Pancreas (tissue), 10 donors: ENCODE results near the gene SH3D19. TPM values are rescaled to one million over a fixed set of nuclear protein-coding genes. Genes with fewer than 3 reads are reported as not detected.
A peak's percentile ranks its signal among the peaks of the same experiment; 100 is the strongest.

Experiments
- ATAC-seq, 4 donors: fragments of 200-7000 bp; cut with Tn5 transposase; one replicate each; pipeline versions ENCODE4 v1.8.0 to v1.9.1; 2020; ENCODE audit warnings: mild to moderate bottlenecking in 4 of 4, moderate library complexity in 4 of 4
- DNase-seq, 6 donors: peaks; one replicate each; pipeline ENCODE4 v3.0.0-alpha.2; 2020
- FAIRE-seq: peaks from 2 replicates; lab custom pipeline; 2012; peaks lifted over from hg19 to GRCh38; lab: Jason Lieb, UNC
- H3K27ac ChIP-seq, 4 donors: fragments of 200-600 bp; sonication (generic); 1 replicate in 3 of 4; 2 replicates in 1 of 4; pipeline versions ENCODE4 v1.5.0 to v1.8.0; 2020
- H3K27me3 ChIP-seq, 4 donors: fragments of 200-600 bp; one replicate each; pipeline ENCODE4 v1.8.0; 2021
- H3K36me3 ChIP-seq, 3 donors: fragments of 200-600 bp; sonication (generic) in 1 of 3; one replicate each; pipeline versions ENCODE4 v1.5.0 to v1.8.0; 2020 to 2021
- H3K4me1 ChIP-seq, 3 donors: fragments of 200-600 bp; one replicate each; pipeline ENCODE4 v1.8.0; 2021
- H3K4me3 ChIP-seq, 4 donors: fragments of 200-600 bp; sonication (generic) in 2 of 4; one replicate each; pipeline versions ENCODE4 v1.5.0 to v1.8.0; 2020 to 2021
- H3K9me3 ChIP-seq, 4 donors: fragments of 200-600 bp; one replicate each; pipeline ENCODE4 v1.8.0; 2021
- WGBS, 2 donors: extraction: QIAGEN DNeasy Blood & Tissue Kit; methylation state at CpG; one replicate each; pipeline ENCODE4 v1.1.7; 2013; 5-methylcytosine and 5-hydroxymethylcytosine counted together
- intact Hi-C, 3 donors: fragments of 100-400 bp; cut with DNase I; formaldehyde crosslinking; loops; one replicate each; pipeline versions ENCODE4 v1.11.1 to v1.14.2; 2022
- polyA plus RNA-seq, 2 donors: library from polyadenylated mRNA; stranded (reverse); fragments of 200-250 nt; gene quantifications; one replicate each; pipeline ENCODE4 v1.2.3, GENCODE V29; 2013
- total RNA-seq, 6 donors: library from RNA; stranded (reverse); fragmentation: NEBNext Ultra II Directional in 4 of 6; extraction: Animal tissue kit (Norgen Biotek cat#: 25700) in 4 of 6; gene quantifications; one replicate each; pipeline versions ENCODE4 v1.2.1 to v1.2.4, GENCODE V29; 2021 to 2023
- TF ChIP-seq, protein P1 (sequence below), 4 donors: fragments of 200-600 bp; sonication (generic) in 3 of 4; IDR thresholded peaks; one replicate each; pipeline versions ENCODE4 v1.5.0 to v1.8.0; 2021; ENCODE audit warnings: antibody characterized with exemption in 4 of 4
- donor health status: healthy with polysubstance abuse.
- donor health status: DM: no; HTN: no; CAD: no; lungs with moderate emphysema.
- donor health status: DM: no; HTN: no; CAD: no.
- donor health status: control.
- donor health status: control.
- donor health status: Bipolar disorder and iron deficiency.
- donor health status: DM: yes; HTN: yes; CAD: no.
- donor health status: DM: no; HTN: no; CAD: no.
- donor health status: DM: no; HTN: no; CAD: no.
- donor health status: DM: yes; HTN: yes; CAD: no.

Gene SH3D19
- total and polyA plus RNA-seq, 8 donors: 11.9 to 34.5 (median 12.9) TPM

DNA sequence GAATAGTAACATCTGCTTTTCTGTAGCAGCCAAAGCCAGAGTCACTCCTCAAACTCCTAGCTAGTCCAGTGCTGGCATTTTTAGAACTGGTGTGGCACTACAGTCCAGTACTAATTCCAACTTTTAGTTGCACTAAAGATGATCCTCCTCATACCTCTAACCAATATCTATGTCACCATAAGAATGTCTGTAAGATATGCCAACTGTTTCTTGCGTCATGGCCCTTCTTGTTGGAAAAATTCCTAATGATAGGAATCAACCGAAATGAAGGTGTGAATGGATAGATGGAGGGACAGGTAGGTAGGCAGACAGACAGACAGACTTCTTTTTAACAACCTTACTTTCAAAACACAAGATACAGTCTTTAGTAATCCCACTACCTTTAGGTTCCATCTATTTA is 123.0 kb downstream of the SH3D19 start:
- Histone ChIP-seq H3K4me1 (peaks cover 0 to 9% (median 0%) of the 10 kb centered on the region in 3 donors), H3K27me3 (no peaks in the 10 kb centered on the region), H3K4me3 (no peak overlapping the region), H3K36me3 (no peaks in the 10 kb centered on the region), H3K9me3 (no peaks in the 10 kb centered on the region), H3K27ac (no peak overlapping the region)
- intact Hi-C loops: no loop called here
- no peak for DNase-seq
- WGBS, 2 donors: 90 to 97% methylated on average over 2 of the region's 2 CpGs
- FAIRE-seq: no peak
- ATAC-seq: no peak
- TF ChIP-seq, protein P1, sequence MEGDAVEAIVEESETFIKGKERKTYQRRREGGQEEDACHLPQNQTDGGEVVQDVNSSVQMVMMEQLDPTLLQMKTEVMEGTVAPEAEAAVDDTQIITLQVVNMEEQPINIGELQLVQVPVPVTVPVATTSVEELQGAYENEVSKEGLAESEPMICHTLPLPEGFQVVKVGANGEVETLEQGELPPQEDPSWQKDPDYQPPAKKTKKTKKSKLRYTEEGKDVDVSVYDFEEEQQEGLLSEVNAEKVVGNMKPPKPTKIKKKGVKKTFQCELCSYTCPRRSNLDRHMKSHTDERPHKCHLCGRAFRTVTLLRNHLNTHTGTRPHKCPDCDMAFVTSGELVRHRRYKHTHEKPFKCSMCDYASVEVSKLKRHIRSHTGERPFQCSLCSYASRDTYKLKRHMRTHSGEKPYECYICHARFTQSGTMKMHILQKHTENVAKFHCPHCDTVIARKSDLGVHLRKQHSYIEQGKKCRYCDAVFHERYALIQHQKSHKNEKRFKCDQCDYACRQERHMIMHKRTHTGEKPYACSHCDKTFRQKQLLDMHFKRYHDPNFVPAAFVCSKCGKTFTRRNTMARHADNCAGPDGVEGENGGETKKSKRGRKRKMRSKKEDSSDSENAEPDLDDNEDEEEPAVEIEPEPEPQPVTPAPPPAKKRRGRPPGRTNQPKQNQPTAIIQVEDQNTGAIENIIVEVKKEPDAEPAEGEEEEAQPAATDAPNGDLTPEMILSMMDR (IDR thresholded peaks at IDR 0.05): no peak

DNA sequence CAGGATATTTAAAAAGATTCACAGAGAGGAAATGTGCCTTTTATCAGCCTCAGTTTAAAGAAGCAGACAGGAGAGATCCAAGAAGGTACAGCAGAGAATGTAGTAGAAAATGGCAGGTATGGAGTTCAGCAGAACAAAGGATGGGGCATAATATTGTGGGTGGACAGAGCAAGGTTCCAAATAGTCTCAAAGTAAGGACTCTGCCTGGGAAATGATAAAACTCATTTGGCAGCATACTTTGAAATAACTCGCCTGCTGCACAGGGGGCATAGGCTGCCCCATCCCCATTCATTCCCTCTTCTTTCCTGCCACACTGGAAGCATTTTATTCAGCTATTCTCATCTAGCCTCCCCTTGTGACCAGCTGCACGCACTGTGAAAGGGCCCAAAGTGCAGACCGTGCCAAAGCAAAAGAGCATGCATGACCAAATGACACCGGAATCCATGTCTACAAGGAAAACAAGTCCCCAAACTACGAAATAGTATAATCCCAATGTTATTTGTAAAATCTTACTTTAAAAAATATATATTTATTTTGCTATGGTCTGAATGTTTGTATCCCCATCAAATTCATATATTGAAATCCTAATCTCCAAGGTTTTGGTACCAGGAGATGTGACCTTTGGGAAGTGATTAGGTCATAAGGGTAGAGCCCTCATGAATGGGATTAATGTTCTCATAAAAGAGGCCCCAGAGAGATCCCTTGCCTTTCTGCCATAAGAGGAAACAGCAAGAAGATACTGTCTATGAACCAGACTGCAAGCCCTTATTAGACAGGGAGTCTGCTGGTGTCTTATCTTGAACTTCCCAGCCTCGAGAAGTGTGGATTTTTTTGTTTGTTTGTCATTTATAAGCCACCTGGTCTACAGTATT is 125.8 kb downstream of the SH3D19 start:
- H3K27me3 ChIP-seq: no peaks in the 10 kb centered on the region
- no peak overlapping the region for H3K4me3 ChIP-seq
- 87 to 92% methylated on average over 6 of the region's 6 CpGs for WGBS, 2 donors
- FAIRE-seq (no peak), DNase-seq (no peak), ATAC-seq (no peak)
- H3K27ac ChIP-seq: no peak overlapping the region
- no peaks in the 10 kb centered on the region for H3K36me3 ChIP-seq
- TF ChIP-seq, protein P1 (IDR thresholded peaks at IDR 0.05): no peak
- no peaks in the 10 kb centered on the region for H3K9me3 ChIP-seq
- intact Hi-C loops: no loop called here
- peaks cover 0 to 4% (median 0%) of the 10 kb centered on the region in 3 donors for H3K4me1 ChIP-seq

DNA sequence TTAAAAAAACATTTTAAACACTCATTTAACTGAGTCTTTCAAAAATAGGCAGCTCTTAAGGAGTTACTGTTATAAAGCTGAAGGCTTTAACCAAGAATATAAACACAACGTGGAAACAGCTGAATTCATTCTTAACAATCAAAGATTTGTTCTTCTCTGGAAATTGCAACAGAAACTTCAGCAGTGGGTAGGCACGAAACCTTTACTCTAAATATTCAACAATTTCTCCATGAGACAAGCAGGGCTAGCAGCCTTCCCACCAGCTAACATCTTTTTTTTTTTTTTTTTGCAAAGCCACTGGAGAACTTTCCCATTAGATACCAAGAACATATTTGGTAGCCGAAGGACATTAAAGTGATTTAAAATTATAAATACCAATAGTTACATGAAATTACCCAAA is 126.7 kb downstream of the SH3D19 start:
- ATAC-seq (no peak), FAIRE-seq (no peak), DNase-seq (no peak)
- no peaks in the 10 kb centered on the region for H3K27me3 ChIP-seq
- H3K9me3 ChIP-seq: no peaks in the 10 kb centered on the region
- 68 to 69% methylated on average over 3 of the region's 3 CpGs for WGBS, 2 donors
- TF ChIP-seq, protein P1 (IDR thresholded peaks at IDR 0.05): no peak
- intact Hi-C loops: no loop called here
- no peak overlapping the region for H3K4me3 ChIP-seq
- peaks cover 0 to 4% (median 0%) of the 10 kb centered on the region in 3 donors for H3K4me1 ChIP-seq
- no peaks in the 10 kb centered on the region for H3K36me3 ChIP-seq
- no peak overlapping the region for H3K27ac ChIP-seq

DNA sequence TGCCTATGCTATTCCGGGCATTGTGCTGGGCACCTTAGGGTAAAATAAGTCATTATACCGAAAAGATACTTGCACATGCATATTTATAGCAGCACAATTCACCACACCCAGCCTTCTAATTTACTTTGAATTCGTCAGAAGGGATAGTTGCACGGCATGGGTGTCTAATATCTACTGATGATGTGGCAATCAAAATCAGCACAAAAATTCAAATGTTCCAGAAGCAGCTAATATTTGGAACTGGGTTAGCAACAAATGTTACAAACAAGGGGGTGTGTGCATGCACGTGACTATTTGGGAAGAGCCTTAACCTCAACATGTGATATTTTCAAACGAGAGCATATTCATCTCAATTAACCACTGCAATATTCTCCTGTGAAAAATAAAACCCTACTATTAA is 128.2 kb downstream of the SH3D19 start:
- no peaks in the 10 kb centered on the region for H3K9me3 ChIP-seq
- H3K27me3 ChIP-seq: no peaks in the 10 kb centered on the region
- FAIRE-seq (no peak), DNase-seq (no peak), ATAC-seq (peak in 1 of 4 donors; percentile 14)
- intact Hi-C loops: no loop called here
- H3K4me1 ChIP-seq: no peaks in the 10 kb centered on the region
- H3K36me3 ChIP-seq: no peaks in the 10 kb centered on the region
- H3K4me3 ChIP-seq: no peak overlapping the region
- H3K27ac ChIP-seq: no peak overlapping the region
- TF ChIP-seq, protein P1 (IDR thresholded peaks at IDR 0.05): no peak
- 86 to 92% methylated on average over 6 of the region's 6 CpGs for WGBS, 2 donors

DNA sequence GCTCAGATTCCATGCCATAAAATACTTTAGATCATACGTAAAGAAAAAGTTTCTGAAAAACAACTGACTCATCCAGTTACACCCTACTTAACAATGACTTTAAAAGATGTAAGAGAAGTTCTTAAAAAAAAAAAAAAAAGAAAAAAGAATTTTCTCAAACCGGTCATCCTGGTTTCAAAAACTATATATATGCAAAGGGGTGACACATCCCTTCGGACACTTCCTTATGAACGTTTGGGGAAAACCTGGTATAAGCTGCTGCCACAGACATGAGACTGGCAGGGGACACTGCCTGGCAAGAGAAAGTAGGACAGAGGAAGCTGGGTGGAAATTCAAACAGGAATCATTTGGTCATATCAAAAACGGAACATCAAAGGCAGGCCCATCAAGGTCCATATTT is 129.6 kb downstream of the SH3D19 start:
- WGBS, 2 donors: 51 to 57% methylated on average over 5 of the region's 5 CpGs
- TF ChIP-seq, protein P1 (IDR thresholded peaks at IDR 0.05): no peak
- H3K9me3 ChIP-seq: no peaks in the 10 kb centered on the region
- H3K27ac ChIP-seq: peak overlapping the region in 1 of 4 donors; percentile 5
- no peak overlapping the region for H3K4me3 ChIP-seq
- DNase-seq (no peak), FAIRE-seq (no peak), ATAC-seq (peak in 2 of 4 donors; percentile 17 to 46)
- H3K36me3 ChIP-seq: no peaks in the 10 kb centered on the region
- no peaks in the 10 kb centered on the region for H3K27me3 ChIP-seq
- H3K4me1 ChIP-seq: no peaks in the 10 kb centered on the region
- intact Hi-C loops: no loop called here
